NCI-H526 treated with DMSO at 0.1 percent for 48 hours (cell line): ENCODE measurements around the gene RCOR3.
"Not testable (repeated sequence)": the region's sequence is repeated elsewhere in the genome, so short reads cannot be mapped to it uniquely, and the experiment has no call there.

Source experiments
- DNase-seq: peaks from one replicate; lab custom pipeline; 2025; lab: John Stamatoyannopoulos, UW

The RCOR3 gene

DNA sequence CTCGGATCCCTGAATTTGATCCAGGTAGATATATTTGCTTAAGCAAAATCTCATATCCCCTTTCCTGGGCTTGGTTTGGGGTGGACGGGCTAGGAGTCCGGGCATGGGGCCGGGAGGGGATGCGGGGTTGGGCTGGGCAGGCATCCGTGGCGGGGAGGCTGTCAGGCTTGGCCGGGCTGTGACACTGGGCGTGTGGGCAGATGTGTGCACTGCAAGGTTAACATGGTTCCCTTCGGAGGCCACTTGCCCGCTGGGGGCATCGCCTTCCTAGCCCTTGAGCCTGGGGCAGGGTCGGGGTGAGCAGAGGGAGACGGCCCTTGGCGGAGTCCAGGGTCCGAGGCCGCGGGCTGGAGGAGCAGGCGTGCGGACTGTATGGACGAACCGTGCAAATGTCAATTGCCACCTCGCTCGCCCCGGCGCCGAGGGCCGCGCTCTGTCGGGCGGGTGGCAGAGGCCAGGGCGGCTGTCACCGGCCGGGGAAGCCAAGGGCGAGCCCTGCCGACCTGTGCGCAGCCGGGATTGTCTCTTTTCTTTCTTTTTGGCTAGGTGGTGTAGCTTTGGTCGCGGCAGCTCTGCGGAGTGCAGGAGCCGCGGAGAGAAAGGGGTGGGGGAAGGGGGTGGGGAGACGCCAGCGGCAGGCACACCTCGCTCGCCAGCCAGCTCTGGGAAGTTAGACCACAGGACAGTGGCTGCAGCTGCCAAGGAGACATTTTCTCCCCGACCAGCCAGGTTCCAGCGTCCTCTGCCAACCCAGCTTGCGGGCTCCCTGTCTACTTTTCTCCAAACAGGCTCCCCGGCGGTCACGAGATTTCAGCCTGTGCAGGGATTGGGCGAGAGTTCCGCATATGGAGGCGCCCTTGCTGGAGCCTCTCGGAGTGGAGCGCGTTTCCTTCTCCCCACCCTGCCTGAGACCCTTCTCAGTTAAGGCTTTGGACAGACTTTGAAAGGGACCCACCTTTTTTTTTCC lies 1.3 kb downstream of the RCOR3 start:
- peak; percentile 60 for DNase-seq

DNA sequence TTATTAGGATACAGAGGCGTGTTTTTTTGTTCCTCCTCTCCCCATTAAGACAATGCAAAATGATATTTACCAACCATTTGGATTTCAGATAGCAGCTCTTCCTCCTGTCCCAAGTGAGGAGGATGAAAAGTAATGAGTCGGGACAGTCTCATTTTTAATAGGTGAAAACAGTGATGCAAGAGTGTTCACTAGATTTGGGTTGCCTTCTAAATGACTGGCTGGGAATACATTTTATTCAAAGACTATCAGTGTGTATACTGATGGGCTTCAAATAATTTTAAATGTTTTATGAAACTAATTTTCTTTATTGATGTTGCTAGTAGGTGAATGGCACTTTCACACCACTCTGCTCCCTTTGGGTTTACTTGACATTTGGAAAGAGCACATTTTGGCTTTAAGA lies 2.1 kb downstream of the RCOR3 start:
- DNase-seq: no peak

DNA sequence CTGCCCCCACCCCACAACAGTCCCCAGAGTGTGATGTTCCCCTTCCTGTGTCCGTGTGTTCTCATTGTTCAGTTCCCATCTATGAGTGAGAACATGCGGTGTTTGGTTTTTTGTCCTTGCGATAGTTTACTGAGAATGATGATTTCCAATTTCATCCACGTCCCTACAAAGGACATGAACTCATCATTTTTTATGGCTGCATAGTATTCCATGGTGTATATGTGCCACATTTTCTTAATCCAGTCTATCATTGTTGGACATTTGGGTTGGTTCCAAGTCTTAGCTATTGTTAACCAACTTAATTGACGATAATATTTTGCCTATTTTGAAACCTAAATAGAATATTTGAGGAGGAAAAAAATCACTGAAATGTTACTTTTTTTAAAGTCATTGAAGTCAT lies 3.9 kb downstream of the RCOR3 start:
- not testable (repeated sequence) for DNase-seq

DNA sequence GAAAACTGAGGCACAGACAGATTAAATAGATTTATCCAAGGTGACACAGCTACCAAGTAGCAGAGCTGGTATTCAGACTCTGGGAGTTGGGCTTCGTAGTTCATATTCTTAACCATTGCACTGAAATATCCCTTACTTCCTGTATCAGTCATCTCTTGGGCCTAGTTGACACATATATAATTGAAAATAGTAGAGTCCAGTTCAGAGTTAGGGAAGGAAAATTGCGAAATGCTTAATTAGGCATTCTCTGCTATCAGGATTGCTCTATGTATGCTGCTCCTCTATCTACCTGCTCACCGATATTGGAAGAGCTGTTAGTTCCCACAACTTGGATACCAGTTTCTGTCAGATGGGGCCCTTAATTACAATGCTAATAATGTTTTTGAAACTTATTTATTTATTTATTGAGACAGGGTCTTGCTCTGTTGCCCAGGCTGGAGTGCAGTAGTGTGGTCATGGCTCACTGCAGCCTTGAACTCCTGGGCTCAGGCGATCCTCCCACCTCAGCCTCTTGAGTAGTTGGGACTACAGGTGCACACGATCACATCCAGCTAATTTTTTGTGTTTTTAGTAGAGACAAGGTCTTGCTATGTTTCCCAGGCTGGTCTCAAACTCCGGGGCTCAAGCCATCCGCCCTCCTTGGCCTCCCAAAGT lies 8.2 kb downstream of the RCOR3 start:
- DNase-seq: no peak

DNA sequence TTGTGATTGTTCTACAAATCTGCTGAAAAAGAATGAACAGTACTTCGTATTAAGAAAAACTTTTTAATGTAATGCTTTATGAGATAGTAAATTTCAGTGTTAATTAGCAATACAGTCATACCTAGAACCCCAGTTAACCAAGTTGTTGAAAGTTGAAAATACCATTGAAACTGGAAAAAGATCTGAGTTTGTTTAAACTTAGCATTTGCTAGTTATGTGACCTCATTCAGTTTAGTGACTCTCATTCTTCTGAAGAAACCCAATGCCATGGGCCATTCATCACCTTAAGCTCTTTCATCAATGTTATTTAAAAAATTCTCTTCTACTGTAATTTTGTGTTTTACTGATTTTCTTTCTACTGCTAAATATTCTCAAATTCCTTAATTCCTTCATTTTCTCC lies 20.2 kb downstream of the RCOR3 start:
- no peak for DNase-seq

DNA sequence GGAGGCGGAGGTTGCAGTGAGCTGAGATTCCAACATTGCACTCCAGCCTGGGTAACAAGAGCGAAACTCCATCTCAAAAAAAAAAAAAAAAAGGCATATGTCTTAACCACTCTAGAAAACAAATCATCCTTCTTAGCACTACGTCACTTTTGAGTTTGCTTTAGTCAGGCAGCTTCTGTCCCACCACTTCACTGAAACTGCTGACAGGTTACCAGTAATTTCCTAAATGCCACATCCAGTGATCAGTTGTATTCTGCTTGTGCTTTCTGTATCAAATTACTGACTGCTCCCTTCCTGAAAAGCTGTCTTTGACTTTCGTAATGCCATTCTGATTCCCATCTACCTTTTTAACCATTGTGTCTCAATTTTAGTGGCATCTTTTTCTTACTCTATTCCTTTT lies 21.7 kb downstream of the RCOR3 start:
- no peak for DNase-seq

DNA sequence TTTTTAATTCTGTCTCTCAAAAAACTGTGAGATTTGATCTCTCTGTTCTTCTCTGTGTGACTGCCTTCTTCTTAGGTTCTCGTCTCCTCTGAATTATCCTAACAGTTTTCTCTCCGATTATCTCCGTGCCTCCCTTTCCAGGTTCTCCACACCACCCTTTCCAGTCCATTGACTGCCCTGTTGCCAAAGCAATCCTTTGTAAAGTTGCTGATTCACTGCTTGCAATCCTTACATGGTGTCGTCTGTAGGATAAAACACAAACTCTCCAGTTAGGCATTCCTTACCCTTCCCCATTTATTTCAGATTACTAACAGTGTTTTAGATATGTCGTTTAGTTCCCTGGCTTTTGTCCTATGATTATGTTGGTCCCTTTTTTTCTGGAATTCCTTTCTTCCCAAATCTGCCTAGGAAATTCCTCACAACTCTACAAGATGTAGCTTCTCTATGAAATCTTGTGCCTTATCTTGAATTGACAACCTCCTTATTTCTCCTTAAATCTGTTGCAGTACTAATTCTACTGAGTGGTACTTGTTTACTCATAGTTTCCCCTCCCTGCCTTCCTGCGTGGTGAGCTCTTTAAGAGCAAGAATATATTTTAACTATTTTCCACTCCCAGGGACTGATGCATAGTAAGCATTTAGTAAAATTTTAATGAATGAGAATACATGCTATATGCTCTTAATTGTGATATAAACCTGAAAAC lies 22.3 kb downstream of the RCOR3 start:
- no peak for DNase-seq

DNA sequence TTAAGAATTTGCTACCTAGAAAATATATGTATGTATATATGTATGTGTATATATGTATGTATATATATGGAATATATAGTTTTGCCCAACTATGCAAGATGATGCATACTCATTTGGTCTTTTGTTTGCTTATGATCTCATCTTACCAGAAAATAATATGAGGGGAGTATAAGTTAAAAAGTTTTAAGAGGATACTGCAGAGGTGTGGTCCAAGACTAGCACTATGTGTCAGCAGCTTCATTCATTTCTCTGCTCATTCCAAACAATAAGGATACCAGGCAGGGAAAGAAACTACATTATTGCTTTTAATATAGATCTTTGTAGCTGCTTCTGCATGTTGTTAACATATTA lies 22.8 kb downstream of the RCOR3 start:
- no peak for DNase-seq

DNA sequence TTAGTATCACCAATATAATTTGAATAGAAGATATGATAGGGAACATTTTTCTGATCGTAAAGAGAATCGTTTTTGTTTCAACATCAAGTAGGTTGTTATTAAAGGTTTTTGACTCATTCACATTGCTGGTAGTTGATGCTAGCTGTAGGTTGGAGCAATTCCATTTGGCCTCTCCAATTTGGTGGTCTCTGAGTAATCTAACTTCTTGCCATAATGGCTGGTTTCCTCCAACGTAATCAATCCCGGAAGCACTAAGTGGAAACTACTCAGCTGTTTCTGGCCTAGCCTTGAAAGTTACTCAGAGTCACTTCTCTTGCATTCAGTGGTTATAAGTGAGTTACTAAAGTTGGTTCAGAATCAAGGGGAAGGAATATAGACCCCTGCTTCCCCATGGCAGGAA lies 26.0 kb downstream of the RCOR3 start:
- no peak for DNase-seq

DNA sequence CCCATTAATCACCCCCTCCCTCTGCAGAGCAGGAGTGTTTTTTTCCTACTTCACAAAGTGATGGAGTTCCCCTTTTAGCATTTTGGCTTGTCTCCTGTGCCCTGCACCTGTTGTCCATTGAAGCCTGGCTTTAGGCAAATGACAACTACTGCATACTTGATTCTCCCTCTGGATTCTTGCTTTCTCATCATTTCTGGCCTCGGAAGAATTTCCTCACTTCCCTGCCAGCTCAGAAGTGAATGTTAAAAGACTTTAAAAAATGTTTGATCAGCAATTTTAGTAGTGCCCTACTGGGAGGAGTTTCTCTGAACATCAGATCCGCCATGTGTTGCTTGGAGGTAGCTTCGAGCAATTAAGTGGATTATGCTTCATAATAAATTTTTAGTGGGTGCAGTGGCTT lies 28.1 kb downstream of the RCOR3 start:
- DNase-seq: no peak

DNA sequence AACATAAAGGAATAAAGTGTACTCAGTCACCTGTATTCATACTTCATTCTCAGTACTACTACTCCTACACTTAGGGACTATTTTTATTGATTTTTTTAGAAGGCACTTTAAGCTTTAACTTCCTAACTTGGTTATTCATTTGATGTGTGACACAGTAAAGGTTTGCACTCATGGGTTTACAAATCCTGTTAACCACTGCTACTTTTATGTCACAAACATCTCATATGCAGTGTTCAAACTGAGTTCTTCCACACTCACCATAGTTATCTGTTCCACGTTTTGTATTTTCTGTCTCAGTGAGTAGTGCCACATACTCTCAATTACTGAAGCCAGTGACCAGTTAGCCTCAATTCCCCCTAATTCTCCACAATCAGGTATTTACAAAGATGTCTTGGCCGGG lies 33.2 kb downstream of the RCOR3 start:
- no peak for DNase-seq

DNA sequence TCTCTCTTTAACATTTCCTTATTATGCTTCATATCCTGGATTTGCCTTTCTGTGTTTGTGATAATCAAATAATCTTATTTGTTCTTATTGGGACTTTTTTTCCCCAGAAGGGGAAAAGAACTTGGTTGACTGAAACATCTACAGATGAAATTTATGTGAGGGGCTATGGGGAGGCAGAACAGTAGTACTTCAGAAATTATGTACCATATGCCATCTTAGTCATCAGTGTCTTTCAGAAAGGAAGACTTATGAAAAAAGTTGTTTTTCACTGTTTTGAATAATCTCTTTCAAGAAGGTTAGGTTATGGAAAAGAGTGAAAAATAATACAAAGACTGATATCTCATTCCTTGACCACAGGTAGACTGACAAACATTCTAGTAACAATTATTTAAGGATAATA lies 37.2 kb downstream of the RCOR3 start:
- no peak for DNase-seq

DNA sequence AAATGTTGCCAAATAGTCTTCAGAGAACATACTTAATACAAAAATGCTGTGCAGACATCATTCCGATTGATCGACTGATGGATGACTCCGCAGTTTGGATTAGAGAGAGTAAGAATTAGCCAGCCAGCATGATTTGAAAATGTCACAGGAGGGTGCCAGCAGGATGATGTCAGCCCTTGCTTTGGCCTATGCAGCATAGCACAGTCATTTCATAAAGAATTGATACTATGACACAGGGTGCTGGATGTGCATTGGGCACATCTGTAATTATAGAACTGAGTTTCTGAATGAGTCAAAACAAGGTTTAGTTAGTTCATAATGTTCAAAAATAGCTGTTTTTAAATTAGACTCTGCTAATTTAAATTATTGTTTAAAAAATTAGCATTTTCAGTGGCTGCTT lies 45.9 kb downstream of the RCOR3 start:
- no peak for DNase-seq

DNA sequence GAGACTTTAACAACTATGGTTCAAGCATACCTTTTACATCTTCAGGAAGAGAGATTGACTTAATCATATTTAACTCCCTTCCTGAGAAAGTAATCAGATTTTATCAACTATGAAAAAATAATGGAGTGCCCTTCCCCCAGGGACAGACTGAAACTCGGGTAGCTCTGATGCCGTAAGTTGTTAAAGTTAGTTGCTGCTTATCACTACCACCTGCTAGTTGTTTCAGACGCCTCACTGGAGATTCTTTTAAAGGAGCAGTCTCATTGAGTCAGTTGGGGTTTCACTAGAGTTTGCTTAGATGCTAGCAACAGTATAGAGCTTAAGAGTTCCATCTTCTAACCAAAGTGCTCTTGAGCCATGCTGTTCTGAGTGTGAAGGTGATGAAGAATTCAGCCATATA lies 50.5 kb downstream of the RCOR3 start:
- DNase-seq: no peak

DNA sequence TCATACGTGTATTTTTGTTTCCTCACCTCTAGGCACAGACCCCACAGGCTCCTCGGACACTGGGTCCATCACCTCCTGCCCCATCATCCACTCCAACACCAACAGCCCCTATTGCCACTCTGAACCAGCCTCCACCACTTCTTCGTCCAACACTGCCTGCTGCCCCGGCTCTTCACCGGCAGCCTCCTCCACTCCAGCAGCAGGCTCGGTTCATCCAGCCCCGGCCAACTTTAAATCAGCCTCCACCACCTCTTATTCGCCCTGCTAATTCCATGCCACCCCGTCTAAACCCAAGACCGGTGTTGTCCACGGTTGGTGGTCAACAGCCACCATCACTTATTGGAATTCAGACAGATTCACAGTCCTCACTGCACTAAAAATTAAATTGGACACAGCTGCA lies 54.2 kb downstream of the RCOR3 start:
- no peak for DNase-seq

DNA sequence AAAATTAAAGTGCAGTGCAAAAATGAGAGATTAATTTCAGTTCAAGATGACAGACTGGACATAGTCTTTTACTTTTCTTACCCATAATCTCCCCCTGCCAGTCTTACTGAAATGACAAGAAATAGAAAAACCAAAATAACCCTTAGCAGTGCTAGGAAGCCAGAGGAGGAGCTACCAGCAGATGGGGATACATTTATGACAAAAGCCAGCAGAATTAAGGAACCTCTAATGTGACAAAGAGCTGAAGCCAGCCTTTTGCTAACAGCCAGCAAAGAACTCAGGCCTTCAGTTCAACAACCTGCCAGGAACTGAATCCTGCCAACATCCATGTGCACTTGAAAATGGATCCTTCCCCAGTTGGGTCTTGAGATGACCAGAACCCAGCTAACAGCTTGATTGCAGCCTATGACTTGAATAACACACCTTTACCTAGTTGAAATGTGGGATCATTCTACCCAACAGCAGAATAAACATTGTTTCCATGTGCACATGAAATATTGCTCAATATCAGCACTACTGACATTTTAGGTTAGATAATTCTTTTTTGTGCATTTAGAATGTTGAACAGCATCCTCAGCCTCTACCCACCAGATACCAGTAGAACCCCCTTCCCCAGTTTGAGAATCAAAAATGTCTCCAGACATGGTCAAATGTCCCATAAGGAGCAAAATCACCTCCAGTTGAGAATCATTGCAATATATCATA lies 59.6 kb downstream of the RCOR3 start:
- no peak for DNase-seq

DNA sequence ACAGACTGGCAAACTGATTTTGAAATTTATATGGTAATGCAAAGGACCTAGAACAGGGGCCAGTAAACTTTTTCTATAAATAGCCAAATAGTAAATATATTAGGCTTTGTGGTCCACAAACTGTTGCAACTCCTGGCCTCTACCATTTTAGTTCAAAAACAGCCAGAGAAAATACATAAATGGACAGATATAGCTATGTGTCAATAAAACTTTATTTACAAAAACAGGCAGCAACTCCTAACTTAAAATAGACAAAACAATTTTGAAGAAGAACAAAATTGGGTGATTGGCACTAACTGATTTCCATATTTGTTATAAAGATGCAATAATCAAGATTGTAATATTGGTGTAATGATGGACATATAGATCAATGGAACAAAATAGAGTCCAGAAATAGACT lies 60.7 kb downstream of the RCOR3 start:
- no peak for DNase-seq

DNA sequence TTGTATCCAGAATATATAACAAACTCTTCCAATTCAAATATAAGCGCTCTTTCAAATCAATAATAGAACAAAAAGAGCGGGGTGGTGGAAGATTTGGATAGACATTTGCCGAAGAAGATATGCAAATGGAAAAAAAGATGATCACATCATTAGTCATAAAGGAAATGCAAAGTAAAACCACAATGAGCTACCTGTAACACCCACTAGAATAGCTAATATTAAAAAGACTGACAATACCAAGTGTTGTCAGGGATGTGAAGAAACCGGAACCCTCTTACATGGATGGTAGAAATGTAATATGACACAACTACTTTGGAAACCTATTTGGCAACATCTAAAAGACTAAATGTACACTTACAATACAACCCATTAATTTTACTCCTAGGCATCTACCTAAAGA lies 61.8 kb downstream of the RCOR3 start:
- DNase-seq: peak; percentile 32

DNA sequence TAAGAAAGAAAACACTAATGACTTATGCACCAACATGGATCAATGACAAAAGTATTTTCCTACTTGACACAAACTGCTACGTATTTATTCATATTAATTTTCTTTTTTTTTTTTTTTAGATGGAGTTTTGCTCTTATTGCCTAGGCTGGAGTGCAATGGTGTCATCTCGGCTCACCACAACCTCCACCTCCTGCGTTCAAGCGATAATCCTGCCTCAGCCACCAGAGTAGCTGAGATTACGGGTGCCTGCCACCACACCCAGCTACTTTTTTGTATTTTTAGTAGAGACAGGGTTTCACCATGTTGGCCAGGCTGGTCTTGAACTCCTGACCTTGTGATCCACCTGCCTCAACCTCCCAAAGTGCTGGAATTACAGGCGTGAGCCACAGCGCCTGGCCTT lies 62.5 kb downstream of the RCOR3 start:
- DNase-seq: not testable (repeated sequence)

DNA sequence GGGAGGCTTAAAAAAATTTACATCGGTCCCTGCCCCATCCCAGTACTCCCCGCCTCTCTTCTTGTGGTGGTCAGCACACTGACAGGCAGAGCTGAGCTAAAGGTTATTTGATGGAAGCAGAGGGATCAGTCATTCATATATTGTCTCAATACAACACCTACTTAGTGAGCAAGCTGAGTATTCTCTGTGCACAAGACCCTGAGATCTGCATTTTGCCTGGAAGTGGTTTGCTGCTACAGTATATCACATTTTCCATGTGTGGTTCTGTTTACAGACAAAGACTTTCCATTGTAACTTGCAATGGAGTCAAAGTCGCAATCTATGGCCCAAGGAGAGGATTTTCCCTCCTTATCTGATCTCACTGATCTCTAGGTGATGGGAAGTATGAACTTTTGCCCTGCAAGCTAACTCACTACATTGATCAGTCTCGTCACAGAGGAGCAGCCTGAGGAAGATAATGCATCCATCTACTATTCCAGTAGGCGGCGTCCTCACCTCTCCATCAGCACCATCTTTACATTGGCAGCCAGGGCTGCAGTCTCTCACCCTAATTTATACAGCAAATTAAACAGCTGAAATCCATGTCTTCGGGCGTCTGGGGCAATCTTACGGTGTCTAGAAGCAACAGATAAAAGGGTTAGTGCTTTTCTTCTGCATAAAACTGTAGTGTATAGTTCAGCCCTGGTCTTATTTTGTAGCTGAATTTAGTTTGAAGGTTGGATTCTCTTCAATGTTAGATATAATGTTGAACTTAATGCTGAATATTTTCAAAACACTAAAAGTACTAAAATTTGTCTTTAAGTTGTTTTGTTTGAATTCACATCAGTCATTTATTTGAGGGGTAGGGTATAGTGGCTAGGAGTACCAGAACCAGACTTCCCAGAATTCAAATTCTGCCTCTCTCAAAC lies 64.2 kb downstream of the RCOR3 start:
- DNase-seq: peak; percentile 48
